Stimulated activated CD4-positive, alpha-beta T cell treated with anti-CD3 and anti-CD28 coated beads, Interleukin-2, amount 100 ng/mL, for 4 hours (primary cell): ENCODE data around the gene CLN6.
"Not testable (repeated sequence)": the region's sequence is repeated elsewhere in the genome, so short reads cannot be mapped to it uniquely, and the experiment has no call there.

Source experiments
- DNase-seq: peaks from one replicate; pipeline ENCODE4 v3.0.0-alpha.2; 2020; ENCODE audit warnings: low read depth

Gene CLN6

GRCh38 chr15:68256675-68257450 is 27.3 kb upstream of the CLN6 start:
- DNase-seq, result peak; percentile 51

DNA sequence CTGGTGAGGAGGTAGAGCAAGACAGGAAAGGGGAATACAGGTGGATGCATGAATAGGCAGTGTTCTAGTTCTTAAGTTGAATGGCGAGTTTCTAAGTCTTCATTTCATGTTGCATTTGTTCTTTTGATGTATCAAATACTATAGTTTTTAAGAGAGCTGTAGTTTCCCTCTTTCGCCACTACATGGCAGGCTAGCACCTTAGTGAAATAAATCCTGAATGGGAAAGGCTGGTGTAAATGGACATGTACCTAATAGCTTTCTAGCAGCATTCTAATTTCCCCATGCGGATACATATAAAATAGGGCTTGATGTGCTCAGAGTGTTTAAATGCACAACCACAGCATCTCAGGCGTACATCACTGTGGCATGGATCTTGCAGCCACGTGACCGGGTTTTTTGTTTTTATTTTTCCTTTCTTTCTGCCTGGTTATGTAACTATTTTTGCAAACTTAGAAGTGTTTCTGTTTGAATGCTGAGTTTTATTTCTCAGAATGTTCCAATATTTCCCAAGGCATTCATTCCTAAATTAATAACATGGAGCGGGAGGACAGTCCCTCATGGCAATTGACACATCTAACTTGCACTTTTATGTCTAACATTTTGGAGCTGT is 23.5 kb upstream of the CLN6 start:
- no peak for DNase-seq

DNA sequence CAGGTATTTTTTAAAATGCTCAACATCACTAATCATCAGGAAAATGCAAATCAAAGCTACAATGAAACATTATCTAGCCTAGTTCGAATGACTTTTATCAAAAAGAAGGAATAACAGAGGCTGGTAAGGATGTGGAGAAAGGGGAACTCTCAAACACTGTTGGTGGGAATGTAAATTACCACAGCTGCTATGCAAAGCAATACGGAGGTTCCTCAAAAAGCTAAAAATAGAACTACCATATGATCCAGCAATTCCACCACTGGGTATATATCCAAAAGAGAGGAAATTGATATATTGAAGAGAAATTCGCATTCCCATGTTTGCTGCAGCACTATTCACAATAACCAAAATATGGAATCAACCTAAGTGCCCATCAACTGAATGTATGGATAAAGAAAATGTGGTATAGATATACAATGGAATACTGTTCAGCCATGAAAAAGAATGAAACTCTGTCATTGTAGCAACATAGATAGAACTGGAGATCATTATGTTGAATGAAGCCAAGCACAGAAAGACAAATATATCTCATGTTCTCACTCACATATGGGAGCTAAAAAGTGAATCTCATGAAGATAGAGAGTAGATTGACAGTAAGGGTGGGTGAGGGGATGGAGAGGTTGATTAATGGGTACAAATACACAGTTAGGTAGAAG is 19.7 kb upstream of the CLN6 start:
- DNase-seq, result no peak

DNA sequence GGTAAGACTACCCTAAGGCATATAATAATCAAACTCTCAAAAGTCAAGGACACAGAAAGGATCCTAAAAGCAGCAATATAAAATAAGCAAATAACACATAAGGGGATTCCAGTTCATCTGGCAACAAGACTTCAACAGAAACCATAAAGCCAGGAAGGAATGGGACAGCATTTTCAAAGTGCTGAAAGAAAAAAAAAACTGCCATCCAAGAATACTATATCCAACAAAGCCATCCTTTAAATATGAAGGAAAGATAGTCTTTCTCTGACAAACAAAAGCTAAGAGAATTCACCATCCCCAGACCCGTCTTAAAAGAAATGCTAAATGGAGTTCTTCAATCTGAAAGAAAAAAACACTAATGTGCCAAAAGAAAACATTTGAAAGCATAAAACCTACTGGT is 14.7 kb upstream of the CLN6 start:
- no peak for DNase-seq

GRCh38 chr15:68241088-68241935 is 11.8 kb upstream of the CLN6 start:
- no peak for DNase-seq

DNA sequence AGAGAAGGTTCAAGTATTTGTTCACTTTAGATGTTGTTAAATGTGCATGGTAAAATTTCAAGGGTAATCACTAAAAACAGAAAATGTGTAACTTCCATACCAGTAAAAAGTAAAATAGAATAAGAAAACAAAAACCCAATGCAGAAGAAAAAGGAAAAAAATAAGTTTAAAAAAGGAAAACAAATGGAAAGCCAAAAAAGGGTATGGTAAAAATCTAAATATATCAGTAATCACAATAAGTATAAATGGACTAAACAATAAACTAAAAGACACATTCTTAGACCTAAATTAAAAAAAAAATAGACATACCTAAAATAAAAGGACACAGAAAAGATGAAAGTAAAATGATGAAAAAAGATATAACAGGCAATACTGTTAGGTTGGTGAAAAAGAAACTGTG is 9.5 kb upstream of the CLN6 start:
- no peak for DNase-seq

GRCh38 chr15:68235022-68235421 is 5.5 kb upstream of the CLN6 start:
- no peak for DNase-seq

- not testable (repeated sequence) for DNase-seq
Measured at GRCh38 chr15:68234520-68234919, 5.0 kb upstream of the CLN6 start.

DNA sequence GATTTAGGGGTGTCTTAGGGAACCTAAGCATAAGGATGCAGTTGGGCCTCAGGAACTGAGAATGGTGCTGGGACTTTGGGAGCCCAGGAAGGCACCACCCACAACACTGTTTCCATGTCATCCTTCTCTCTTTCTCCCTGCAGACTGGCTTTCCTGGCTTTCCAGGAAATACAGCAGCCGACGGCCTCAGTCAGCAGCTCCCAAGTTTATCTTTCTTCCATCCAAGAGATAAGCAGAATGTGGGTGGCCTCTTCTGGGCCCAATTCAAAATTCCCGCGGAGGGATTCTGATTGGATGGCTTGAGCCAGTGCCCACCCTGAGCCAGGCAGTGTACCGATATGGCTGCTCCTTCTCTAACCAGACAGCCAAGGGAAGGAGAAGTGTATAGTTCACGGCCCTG is 4.5 kb upstream of the CLN6 start:
- no peak for DNase-seq

- DNase-seq, result no peak
Measured at GRCh38 chr15:68232937-68233336, 3.4 kb upstream of the CLN6 start.

DNA sequence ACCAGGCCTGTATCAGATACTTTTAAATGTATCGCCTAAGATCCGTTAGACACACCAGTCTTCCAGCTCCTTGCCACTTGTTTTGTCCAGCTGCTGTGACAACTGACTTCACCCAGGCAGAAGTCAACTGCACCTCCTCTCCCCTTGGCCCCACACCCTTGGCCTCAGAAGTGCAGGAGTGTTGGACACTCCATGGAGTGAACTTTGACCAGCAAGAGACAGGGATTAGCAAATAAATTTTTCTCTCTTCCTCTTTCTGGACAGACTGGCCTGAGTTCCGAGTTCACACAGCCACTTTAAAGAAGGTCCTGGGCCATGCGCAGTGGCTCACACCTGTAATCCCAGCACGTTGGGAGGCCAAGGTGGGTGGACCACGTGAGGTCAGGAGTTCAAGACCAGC is 2.9 kb upstream of the CLN6 start:
- no peak for DNase-seq

DNA sequence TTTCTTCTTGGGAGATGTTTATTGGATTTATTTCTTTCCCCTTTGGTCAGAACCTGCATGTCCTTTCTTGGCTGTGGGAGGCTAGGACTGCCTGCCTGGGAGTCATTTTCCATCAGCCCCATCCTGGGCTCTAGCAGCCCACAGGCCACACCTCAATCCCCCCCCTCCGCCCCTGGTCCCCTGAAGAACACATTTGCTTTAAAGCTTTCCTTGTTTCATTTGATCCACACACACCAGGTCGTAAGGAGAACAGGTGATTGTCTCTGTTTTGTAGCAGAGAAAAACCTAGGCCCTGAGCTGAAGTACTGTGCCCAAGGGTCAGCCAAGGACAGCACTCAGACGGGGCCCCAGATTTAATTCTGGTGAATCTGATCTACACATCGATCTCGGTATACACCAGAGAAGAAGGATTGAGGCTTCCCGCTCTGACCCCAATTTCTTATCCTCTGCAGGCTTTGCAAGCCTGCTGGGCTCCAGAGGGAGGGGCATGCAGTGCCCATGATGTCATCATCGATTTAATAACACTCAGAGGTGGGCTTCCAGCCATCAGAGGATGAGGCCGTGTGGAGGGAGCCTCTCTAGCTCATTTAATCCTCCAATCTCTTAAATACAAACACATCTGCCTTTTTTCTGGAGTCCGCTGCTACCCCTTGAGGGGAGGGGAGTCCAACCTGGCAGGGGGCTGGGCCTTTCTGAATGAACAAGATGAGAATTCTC is 1.7 kb upstream of the CLN6 start:
- DNase-seq, result no peak

DNA sequence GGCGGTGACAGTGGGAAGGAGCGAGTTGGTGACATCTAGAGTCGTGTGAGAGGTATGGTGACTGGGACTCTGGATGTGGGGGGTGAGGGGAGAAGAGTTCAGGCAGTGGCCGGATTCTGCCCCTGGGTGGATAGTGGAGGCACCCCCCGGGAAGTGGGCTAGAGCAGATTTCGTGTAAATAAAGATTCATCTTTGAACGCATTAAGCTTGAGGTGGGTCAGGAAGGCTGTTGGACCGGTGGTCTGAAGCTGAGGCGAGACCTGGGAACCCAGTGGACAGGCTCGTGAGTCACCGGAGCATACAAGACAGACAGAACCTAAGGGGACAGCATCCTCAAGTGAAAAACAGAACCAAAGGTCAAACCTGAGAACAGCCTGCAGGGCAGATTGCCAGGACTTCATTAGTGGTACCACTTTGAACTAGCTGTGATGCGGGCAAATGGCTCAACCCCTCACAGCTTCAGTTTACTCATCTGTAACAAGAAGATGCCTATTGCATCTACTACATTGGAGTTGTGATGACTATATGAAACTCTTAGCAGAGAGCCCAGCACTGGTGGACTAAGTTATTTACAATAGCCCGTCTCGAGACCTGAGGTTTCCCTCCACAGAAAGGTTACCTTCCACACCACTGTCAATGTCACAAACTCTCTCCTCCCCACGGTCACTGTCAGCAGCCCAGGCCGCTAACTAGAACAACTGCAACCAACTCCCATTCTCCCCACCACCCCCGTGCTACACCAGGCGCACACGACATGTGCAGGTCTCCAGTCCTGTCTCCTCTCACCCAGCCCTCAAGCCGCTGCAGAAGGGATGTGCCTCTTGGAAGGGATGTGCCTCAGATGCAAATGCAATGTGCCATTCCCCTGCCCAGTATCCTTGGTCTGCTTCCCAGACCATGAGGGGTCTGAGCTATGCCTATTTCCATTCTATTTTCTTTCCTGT is 901 bp upstream of the CLN6 start:
- no peak for DNase-seq

DNA sequence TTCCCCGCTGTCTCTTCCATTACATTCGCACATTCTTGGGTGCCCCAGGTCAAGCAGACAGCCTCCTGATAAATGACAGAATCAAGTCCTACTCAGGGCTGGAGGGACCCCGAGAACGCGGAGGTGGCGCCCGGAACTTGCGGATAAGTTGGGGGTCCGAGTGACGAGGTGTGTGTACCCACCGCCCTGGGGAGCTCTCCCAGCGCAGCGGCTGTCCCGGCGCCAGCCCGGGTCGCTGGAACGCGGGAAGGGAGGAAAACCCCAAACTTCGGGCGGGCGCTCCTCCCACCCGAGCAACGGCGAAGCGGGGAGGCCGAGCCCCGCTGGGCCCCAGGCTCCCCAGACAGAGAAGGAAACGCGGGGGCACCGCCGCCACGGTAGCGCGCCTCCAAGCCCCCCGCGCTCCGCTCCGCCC is 550 bp downstream of the CLN6 start:
- DNase-seq, result no peak

DNA sequence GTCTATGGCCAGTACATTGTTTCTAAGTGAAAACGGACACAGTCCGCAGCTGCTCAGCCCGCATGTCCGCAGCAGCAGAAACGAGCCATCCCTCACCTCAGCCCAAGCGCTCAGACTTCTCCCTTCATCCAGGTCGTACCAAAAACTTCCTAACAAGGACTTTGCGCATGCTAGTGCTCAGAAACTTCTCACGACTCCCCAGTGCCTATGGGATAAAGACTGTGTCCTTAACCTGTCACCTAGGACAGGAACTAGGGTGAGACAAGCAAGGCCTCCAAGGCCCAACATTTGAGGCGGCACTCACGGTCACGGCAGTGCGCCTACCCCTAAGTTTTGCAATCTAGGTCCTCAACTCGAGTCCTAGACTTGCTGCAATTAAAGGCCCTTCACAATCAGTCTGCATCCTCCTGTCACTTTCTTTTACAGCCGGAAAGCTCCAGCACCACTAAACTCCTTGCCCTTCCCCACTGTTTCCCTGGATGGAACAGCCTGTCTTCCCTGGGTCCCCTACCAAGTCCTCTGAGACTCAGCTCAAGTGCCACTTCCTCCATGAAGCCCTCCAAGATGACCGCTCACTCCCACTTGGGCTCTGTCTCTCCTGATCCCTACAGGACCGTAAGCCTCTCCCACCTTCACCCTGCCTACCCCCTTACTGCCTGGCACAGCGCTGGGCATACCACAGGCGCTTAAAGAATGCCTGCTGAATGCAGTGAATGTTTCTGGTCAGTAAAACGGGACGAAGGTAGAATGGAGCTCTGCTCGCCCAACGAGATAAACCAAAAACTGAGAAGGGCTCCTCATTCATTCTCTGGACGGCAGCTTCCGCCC is 1.2 kb downstream of the CLN6 start:
- no peak for DNase-seq

- DNase-seq, result no peak
Measured at GRCh38 chr15:68227643-68228142, 1.8 kb downstream of the CLN6 start.

GRCh38 chr15:68225442-68225841 is 4.1 kb downstream of the CLN6 start:
- DNase-seq, result not testable (repeated sequence)

- no peak for DNase-seq
Measured at GRCh38 chr15:68224546-68225250, 4.8 kb downstream of the CLN6 start.

- DNase-seq, result no peak
Measured at GRCh38 chr15:68224108-68224507, 5.4 kb downstream of the CLN6 start.
